Measurements from ENCODE around the gene ZFHX3. TPM values are rescaled to one million over a fixed set of nuclear protein-coding genes. Genes with fewer than 3 reads are reported as not detected.

The ZFHX3 gene
- total and polyA plus RNA-seq, 2 experiments from 2014 or later: 2.8 to 3.9 TPM

DNA sequence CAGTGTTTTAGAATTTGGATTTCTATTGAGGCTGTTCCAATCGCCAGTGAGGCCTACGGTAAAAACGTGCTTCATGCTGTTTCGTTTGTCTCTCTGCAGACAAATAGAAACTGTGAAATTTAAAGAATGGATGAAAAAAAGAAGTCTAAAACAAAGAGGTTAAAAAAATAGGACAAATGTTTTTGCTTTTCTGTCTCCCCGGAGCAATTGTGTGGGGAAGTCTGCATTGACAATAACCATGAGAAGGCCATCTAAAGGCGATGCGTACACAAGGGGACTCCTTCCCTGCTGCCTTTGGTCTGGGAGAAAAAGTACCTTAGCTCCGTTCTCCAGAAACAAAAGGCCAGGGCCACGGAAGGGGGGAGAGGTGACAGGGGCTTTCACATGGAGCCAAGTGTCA lies 4.6 kb upstream of the ZFHX3 start:
- no peak for DNase-seq
- peaks cover 18% of the 10 kb centered on the region for H3F3A ChIP-seq (ENCODE audit: insufficient read depth)
- H3K4me2 ChIP-seq (ENCODE audit: unreplicated experiment): no peak overlapping the region
- H2AFZ ChIP-seq: no peak overlapping the region
- H3K79me2 ChIP-seq (ENCODE audit: insufficient read depth): peaks cover 92% of the 10 kb centered on the region
- no peaks in the 10 kb centered on the region for H3K9me2 ChIP-seq (ENCODE audit: insufficient read depth)
- no peak for TF ChIP-seq EZH2 (IDR thresholded peaks at IDR 0.05; ENCODE audit: insufficient read depth, poor library complexity, severe bottlenecking)
- no peak for TF ChIP-seq EZH2phosphoT487 (IDR thresholded peaks at IDR 0.05; ENCODE audit: insufficient read depth, low read depth)
- H3K9ac ChIP-seq: no peak overlapping the region
- H4K20me1 ChIP-seq (ENCODE audit: insufficient read depth): no peaks in the 10 kb centered on the region
- H3K4me3 ChIP-seq: no peak overlapping the region
- no peaks in the 10 kb centered on the region for H3K36me3 ChIP-seq (ENCODE audit: low read depth)
- no peak overlapping the region for H3K27ac ChIP-seq
- H3K4me1 ChIP-seq (ENCODE audit: insufficient read depth): peaks cover 38% of the 10 kb centered on the region
- 98 to 99% methylated on average over 9 of the region's 9 CpGs for WGBS, 2 experiments (ENCODE audit: low coverage in 1 of 2, low lambda C conversion rate in 2 of 2, missing lambda C conversion rate in 2 of 2)
- in situ Hi-C loops (cut with MboI): no loop called here
- H3K9me3 ChIP-seq (ENCODE audit: low read depth): no peaks in the 10 kb centered on the region
- no peaks in the 10 kb centered on the region for H3K27me3 ChIP-seq (replicated peaks; ENCODE audit: insufficient read depth)

DNA sequence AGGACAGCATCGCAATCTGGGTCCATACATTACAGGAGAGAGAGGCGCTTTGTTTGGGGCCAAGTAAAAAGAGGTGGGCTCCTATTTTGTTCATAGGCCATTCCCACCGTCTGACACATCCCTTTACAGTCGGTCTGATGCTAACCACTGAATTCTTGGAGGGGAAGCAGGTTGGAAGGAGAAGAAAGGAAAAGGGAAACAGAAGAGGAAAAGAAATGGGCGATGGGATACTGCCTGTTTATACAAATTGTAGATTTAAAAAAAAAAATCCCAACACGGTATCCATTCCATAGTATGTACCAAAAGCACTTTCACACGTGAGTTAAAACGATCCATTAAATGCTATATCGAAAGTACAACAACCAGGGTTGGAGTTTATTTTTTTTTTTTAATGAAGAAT lies 4.0 kb upstream of the ZFHX3 start:
- in situ Hi-C loops (cut with MboI): no loop called here
- H3K27ac ChIP-seq: no peak overlapping the region
- no peaks in the 10 kb centered on the region for H4K20me1 ChIP-seq (ENCODE audit: insufficient read depth)
- DNase-seq: no peak
- H3K79me2 ChIP-seq (ENCODE audit: insufficient read depth): peaks cover 86% of the 10 kb centered on the region
- no peak overlapping the region for H3K4me3 ChIP-seq
- no peaks in the 10 kb centered on the region for H3K9me2 ChIP-seq (ENCODE audit: insufficient read depth)
- H3K4me2 ChIP-seq (ENCODE audit: unreplicated experiment): no peak overlapping the region
- H3K36me3 ChIP-seq (ENCODE audit: low read depth): no peaks in the 10 kb centered on the region
- 95 to 97% methylated on average over 9 of the region's 9 CpGs for WGBS, 2 experiments (ENCODE audit: low coverage in 1 of 2, low lambda C conversion rate in 2 of 2, missing lambda C conversion rate in 2 of 2)
- no peak overlapping the region for H2AFZ ChIP-seq
- no peak for TF ChIP-seq EZH2 (IDR thresholded peaks at IDR 0.05; ENCODE audit: insufficient read depth, poor library complexity, severe bottlenecking)
- TF ChIP-seq EZH2phosphoT487 (IDR thresholded peaks at IDR 0.05; ENCODE audit: insufficient read depth, low read depth): no peak
- H3K27me3 ChIP-seq (replicated peaks; ENCODE audit: insufficient read depth): no peaks in the 10 kb centered on the region
- peaks cover 23% of the 10 kb centered on the region for H3F3A ChIP-seq (ENCODE audit: insufficient read depth)
- H3K9ac ChIP-seq: no peak overlapping the region
- H3K4me1 ChIP-seq (ENCODE audit: insufficient read depth): peaks cover 40% of the 10 kb centered on the region
- H3K9me3 ChIP-seq (ENCODE audit: low read depth): no peaks in the 10 kb centered on the region

DNA sequence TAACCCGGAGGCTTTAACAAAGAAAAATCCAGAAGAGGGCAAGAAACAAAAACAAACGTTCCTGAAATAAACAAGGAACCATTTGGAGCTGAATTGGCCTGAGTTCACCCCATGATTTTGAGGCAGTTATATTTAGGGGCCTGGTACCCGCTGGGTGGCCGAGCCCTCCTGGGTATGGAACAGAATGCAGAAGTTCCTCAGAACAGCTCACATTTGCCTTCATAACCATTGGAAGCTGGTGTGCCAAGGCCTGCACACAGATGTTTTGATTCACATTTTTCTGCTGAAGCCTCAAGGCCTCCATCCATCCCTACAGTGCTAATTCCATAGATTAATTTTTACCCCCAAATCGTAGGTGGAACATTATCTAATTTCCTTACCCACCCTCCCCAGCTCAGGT lies 3.3 kb upstream of the ZFHX3 start:
- Histone ChIP-seq H4K20me1 (ENCODE audit: insufficient read depth) (no peaks in the 10 kb centered on the region), H3K27ac (no peak overlapping the region), H3K27me3 (replicated peaks; ENCODE audit: insufficient read depth) (no peaks in the 10 kb centered on the region), H3F3A (ENCODE audit: insufficient read depth) (peaks cover 30% of the 10 kb centered on the region), H2AFZ (no peak overlapping the region), H3K9ac (no peak overlapping the region), H3K79me2 (ENCODE audit: insufficient read depth) (peaks cover 86% of the 10 kb centered on the region), H3K4me1 (ENCODE audit: insufficient read depth) (peaks cover 40% of the 10 kb centered on the region), H3K9me3 (ENCODE audit: low read depth) (no peaks in the 10 kb centered on the region), H3K9me2 (ENCODE audit: insufficient read depth) (no peaks in the 10 kb centered on the region), H3K4me2 (ENCODE audit: unreplicated experiment) (no peak overlapping the region), H3K36me3 (ENCODE audit: low read depth) (no peaks in the 10 kb centered on the region), H3K4me3 (no peak overlapping the region)
- 87 to 88% methylated on average over 5 of the region's 5 CpGs for WGBS, 2 experiments (ENCODE audit: low coverage in 1 of 2, low lambda C conversion rate in 2 of 2, missing lambda C conversion rate in 2 of 2)
- in situ Hi-C loops (cut with MboI): no loop called here
- DNase-seq: no peak
- TF ChIP-seq EZH2 (IDR thresholded peaks at IDR 0.05; ENCODE audit: insufficient read depth, poor library complexity, severe bottlenecking): no peak
- TF ChIP-seq EZH2phosphoT487 (IDR thresholded peaks at IDR 0.05; ENCODE audit: insufficient read depth, low read depth): no peak

DNA sequence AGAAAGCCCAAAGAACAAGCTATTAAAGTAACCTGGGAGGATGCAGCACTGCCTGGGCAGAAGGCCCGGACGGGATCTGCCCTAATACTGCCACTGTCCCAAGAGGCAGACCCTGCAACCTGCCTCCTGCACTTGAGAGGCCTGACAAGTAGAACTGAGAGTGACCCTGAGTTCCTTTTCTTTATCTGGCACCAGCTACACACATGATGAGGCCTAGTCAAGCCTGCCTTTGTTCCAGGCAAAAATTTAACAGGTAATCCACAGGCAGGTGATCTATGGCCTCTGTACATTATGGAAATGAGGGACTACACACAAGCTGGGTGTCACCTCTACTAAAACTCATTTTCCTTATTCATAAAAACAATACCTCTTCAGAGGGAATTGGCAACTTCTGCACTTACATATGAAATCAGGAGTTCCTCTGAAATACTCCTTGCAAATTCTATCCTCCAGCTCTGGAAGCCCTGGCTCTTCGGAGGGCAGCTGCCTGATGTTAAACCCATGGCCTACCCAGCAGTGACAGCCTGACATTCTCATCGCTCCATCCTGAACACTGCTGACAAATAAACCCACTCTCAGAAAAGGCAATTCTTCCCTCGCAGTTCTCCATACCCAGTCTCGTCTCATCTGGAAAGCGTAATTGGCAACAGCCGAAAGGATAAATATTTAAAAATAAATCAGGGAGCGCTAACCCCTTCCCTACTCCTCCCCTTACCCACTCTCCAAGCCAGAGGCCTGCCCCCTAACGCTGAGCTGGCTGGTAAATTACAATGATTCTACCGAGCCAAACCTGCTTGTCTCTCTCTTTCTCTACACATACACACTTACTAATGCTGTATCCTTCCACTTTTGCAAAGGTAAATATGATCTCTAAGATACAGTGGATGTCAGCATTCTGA lies 2.5 kb upstream of the ZFHX3 start:
- no peak overlapping the region for H3K27ac ChIP-seq
- no peak overlapping the region for H3K4me2 ChIP-seq (ENCODE audit: unreplicated experiment)
- peaks cover 39% of the 10 kb centered on the region for H3K4me1 ChIP-seq (ENCODE audit: insufficient read depth)
- peaks cover 86% of the 10 kb centered on the region for H3K79me2 ChIP-seq (ENCODE audit: insufficient read depth)
- TF ChIP-seq EZH2 (IDR thresholded peaks at IDR 0.05; ENCODE audit: insufficient read depth, poor library complexity, severe bottlenecking): no peak
- TF ChIP-seq EZH2phosphoT487 (IDR thresholded peaks at IDR 0.05; ENCODE audit: insufficient read depth, low read depth): no peak
- H3K9ac ChIP-seq: no peak overlapping the region
- whole genome bisulfite sequencing, 2 experiments (ENCODE audit: low coverage in 1 of 2, low lambda C conversion rate in 2 of 2, missing lambda C conversion rate in 2 of 2): 94 to 95% methylated on average over 11 of the region's 11 CpGs
- DNase-seq: no peak
- no peak overlapping the region for H2AFZ ChIP-seq
- no peaks in the 10 kb centered on the region for H4K20me1 ChIP-seq (ENCODE audit: insufficient read depth)
- no peaks in the 10 kb centered on the region for H3K27me3 ChIP-seq (replicated peaks; ENCODE audit: insufficient read depth)
- H3K9me2 ChIP-seq (ENCODE audit: insufficient read depth): no peaks in the 10 kb centered on the region
- H3F3A ChIP-seq (ENCODE audit: insufficient read depth): peaks cover 36% of the 10 kb centered on the region
- H3K4me3 ChIP-seq: no peak overlapping the region
- no peaks in the 10 kb centered on the region for H3K9me3 ChIP-seq (ENCODE audit: low read depth)
- in situ Hi-C loops (cut with MboI): no loop called here
- H3K36me3 ChIP-seq (ENCODE audit: low read depth): no peaks in the 10 kb centered on the region

All from GM23248 (cell line).